ENCODE measurements around the gene SLC22A5.
A peak's percentile ranks its signal among the peaks of the same experiment; 100 is the strongest.

Gene SLC22A5

DNA sequence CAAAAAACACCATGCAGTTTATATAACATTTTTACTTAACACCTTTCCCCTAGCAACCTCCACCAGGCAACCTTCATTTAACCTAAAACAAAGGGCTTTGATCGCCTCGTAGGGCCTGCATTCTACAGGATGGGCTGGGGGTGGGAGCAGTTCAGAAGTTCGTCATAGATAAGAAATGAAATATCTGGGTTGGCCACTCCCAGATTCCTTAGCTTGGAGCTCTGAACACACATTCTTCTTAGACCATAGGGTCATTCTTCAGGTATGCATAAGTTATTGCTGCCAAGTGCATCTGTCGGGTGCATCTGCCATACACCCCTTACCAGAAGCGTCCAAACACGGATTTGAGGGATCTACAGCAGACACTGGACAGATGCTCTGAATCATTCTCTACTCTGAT lies 4.3 kb upstream of the SLC22A5 start:
- Histone ChIP-seq H3K9me3 (ENCODE audit: control insufficient read depth, low read length) (no peaks in the 10 kb centered on the region), H3K4me3 (ENCODE audit: insufficient read depth, low read depth, low read length, poor library complexity, severe bottlenecking) (no peak overlapping the region), H3K36me3 (ENCODE audit: control insufficient read depth, insufficient read depth, low read length) (no peaks in the 10 kb centered on the region), H3K4me1 (ENCODE audit: control insufficient read depth, insufficient read depth, low read length, poor library complexity, severe bottlenecking) (peaks cover 2% of the 10 kb centered on the region), H3K27me3 (replicated peaks; ENCODE audit: control insufficient read depth, insufficient read depth, low read length, poor library complexity, severe bottlenecking) (no peaks in the 10 kb centered on the region), H3K27ac (ENCODE audit: insufficient read depth, low read length, poor library complexity, severe bottlenecking) (no peak overlapping the region)
- no peak for DNase-seq

DNA sequence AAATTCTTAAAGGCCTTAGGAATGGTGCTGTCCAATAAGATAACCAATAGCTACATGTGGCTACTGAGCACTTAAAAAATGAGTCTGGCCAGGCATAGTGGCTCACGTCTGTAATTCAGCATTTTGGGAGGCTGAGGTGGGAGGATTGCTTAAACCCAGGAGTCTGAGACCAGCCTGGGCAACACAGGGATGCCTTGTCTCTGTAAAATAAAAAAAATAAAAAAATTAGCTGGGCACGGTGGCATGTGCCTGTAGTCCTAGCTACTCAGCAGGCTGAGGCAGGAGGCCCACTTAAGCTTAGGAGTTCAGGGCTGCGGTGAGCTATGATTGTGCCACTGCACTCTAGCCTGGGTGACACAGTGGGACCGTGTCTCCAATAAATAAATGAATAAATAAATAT lies 1.3 kb upstream of the SLC22A5 start:
- Histone ChIP-seq H3K4me3 (ENCODE audit: insufficient read depth, low read depth, low read length, poor library complexity, severe bottlenecking) (no peak overlapping the region), H3K9me3 (ENCODE audit: control insufficient read depth, low read length) (no peaks in the 10 kb centered on the region), H3K36me3 (ENCODE audit: control insufficient read depth, insufficient read depth, low read length) (no peaks in the 10 kb centered on the region), H3K27me3 (replicated peaks; ENCODE audit: control insufficient read depth, insufficient read depth, low read length, poor library complexity, severe bottlenecking) (no peaks in the 10 kb centered on the region), H3K27ac (ENCODE audit: insufficient read depth, low read length, poor library complexity, severe bottlenecking) (no peak overlapping the region), H3K4me1 (ENCODE audit: control insufficient read depth, insufficient read depth, low read length, poor library complexity, severe bottlenecking) (peaks cover 7% of the 10 kb centered on the region)
- no peak for DNase-seq

DNA sequence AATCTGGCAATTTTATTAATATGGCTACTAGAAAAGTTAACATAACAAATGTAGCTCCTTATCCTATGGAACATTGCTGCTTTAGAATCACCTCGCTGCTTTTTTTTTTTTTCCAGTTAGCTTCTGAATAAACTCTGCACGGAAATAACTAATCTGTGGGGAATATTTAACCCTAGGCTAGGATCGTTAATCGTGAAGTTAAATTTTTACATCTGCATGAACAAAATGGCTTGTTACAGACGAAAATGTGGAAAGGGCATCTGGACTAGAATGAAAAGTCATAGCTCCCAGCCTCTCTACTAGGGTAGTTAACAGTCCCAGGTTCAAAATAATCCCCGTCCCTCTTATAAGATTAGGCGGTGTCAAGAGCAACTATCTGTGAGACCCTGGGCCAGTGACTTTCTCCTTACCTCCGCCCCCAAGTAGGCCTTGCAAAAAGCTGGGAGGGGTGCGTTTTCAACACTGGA lies 470 bp upstream of the SLC22A5 start:
- H3K27ac ChIP-seq (ENCODE audit: insufficient read depth, low read length, poor library complexity, severe bottlenecking) = peak overlapping the region; percentile 72
- no peak for DNase-seq
- peaks cover 7% of the 10 kb centered on the region for H3K4me1 ChIP-seq (ENCODE audit: control insufficient read depth, insufficient read depth, low read length, poor library complexity, severe bottlenecking)
- no peaks in the 10 kb centered on the region for H3K9me3 ChIP-seq (ENCODE audit: control insufficient read depth, low read length)
- H3K4me3 ChIP-seq (ENCODE audit: insufficient read depth, low read depth, low read length, poor library complexity, severe bottlenecking) = peak overlapping the region; percentile 80
- H3K36me3 ChIP-seq (ENCODE audit: control insufficient read depth, insufficient read depth, low read length) = no peaks in the 10 kb centered on the region
- H3K27me3 ChIP-seq (replicated peaks; ENCODE audit: control insufficient read depth, insufficient read depth, low read length, poor library complexity, severe bottlenecking) = no peaks in the 10 kb centered on the region

DNA sequence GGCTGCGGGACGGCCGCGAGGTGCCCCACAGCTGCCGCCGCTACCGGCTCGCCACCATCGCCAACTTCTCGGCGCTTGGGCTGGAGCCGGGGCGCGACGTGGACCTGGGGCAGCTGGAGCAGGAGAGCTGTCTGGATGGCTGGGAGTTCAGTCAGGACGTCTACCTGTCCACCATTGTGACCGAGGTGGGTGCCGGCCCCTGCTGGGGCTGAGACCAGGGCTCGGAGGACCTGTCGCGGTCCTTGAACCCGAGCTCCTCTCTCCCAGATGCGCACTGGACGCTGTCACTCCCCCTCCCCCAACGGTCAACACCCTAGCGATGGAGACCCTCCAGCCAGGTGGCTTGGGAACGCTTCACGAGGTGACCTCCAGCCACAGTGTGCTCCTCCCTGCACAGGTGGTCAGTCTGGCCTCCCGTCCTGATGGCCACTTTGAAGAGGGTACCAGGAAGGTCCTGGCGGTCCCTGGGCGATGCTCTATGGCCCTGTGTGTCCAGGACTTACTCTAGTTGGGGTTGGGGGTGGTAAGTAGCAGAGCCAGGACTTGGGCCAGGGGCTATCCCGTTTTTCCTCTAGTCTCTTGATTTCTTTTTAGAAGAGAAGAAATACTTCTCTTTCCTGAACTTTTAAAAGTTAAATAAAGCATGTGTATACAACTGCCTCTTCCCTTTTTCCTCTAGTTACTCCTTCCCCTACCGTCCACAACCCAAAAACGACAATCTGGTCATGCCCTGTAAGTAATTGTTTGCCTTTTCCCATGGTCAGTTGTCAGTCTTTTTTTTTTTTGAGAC lies 866 bp downstream of the SLC22A5 start:
- H3K4me3 ChIP-seq (ENCODE audit: insufficient read depth, low read depth, low read length, poor library complexity, severe bottlenecking) = peak overlapping the region; percentile 80
- DNase-seq = no peak
- H3K4me1 ChIP-seq (ENCODE audit: control insufficient read depth, insufficient read depth, low read length, poor library complexity, severe bottlenecking) = peaks cover 7% of the 10 kb centered on the region
- H3K9me3 ChIP-seq (ENCODE audit: control insufficient read depth, low read length) = no peaks in the 10 kb centered on the region
- peak overlapping the region; percentile 72 for H3K27ac ChIP-seq (ENCODE audit: insufficient read depth, low read length, poor library complexity, severe bottlenecking)
- H3K36me3 ChIP-seq (ENCODE audit: control insufficient read depth, insufficient read depth, low read length) = no peaks in the 10 kb centered on the region
- no peaks in the 10 kb centered on the region for H3K27me3 ChIP-seq (replicated peaks; ENCODE audit: control insufficient read depth, insufficient read depth, low read length, poor library complexity, severe bottlenecking)

DNA sequence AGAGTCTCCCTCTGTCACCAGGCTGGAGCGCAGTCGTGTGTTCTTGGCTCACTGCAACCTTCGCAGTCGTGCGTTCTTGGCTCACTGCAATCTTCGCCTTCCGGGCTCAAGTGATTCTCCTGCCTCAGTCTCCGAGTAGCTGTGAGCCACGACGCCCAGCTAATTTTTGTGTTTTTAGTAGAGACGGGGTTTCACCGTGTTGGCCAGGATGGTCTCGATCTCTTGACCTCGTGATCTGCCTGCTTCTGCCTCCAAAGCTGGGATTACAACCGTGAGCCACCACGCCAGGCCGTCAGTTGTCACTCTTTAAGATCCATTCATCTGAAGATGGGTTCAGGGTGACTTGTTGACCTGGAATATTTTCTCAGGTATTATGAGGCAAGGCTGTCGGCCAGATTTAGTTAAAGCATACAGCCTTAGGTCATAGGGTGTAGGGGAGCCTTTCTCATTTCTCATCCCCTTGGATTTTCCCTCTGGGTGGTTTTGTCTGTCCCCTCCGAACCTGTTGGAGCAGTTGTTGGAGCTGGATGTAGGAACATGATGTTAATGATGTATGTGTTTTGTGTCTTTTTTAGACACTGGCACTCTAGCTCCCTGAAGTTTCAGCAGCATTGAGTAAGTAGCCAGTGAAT lies 1.6 kb downstream of the SLC22A5 start:
- Histone ChIP-seq H3K27ac (ENCODE audit: insufficient read depth, low read length, poor library complexity, severe bottlenecking) (no peak overlapping the region), H3K36me3 (ENCODE audit: control insufficient read depth, insufficient read depth, low read length) (no peaks in the 10 kb centered on the region), H3K27me3 (replicated peaks; ENCODE audit: control insufficient read depth, insufficient read depth, low read length, poor library complexity, severe bottlenecking) (no peaks in the 10 kb centered on the region), H3K4me1 (ENCODE audit: control insufficient read depth, insufficient read depth, low read length, poor library complexity, severe bottlenecking) (peaks cover 7% of the 10 kb centered on the region), H3K4me3 (ENCODE audit: insufficient read depth, low read depth, low read length, poor library complexity, severe bottlenecking) (no peak overlapping the region), H3K9me3 (ENCODE audit: control insufficient read depth, low read length) (no peaks in the 10 kb centered on the region)
- DNase-seq = no peak

DNA sequence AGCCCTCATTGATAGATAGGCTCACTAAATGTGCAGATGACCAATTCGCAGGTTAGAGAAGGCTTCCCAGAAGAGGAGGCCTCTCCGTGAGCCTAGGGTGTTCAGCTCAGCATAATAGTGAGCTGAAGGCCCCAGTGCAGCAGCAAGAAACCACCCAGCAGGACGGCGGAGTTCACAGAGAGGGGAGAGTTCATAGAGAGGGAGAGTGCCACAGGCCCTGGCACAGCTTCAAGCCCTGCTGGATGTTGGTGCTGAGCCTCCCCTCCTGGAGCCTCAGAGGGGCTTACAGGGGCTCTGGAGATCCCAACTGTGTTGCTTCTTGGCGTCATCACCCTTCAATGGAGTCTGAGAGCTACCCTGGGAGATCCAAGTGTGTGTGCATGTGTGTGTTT lies 2.1 kb downstream of the SLC22A5 start:
- H3K4me3 ChIP-seq (ENCODE audit: insufficient read depth, low read depth, low read length, poor library complexity, severe bottlenecking) = no peak overlapping the region
- H3K27ac ChIP-seq (ENCODE audit: insufficient read depth, low read length, poor library complexity, severe bottlenecking) = no peak overlapping the region
- H3K36me3 ChIP-seq (ENCODE audit: control insufficient read depth, insufficient read depth, low read length) = no peaks in the 10 kb centered on the region
- no peaks in the 10 kb centered on the region for H3K9me3 ChIP-seq (ENCODE audit: control insufficient read depth, low read length)
- H3K27me3 ChIP-seq (replicated peaks; ENCODE audit: control insufficient read depth, insufficient read depth, low read length, poor library complexity, severe bottlenecking) = no peaks in the 10 kb centered on the region
- peaks cover 7% of the 10 kb centered on the region for H3K4me1 ChIP-seq (ENCODE audit: control insufficient read depth, insufficient read depth, low read length, poor library complexity, severe bottlenecking)
- DNase-seq = no peak

DNA sequence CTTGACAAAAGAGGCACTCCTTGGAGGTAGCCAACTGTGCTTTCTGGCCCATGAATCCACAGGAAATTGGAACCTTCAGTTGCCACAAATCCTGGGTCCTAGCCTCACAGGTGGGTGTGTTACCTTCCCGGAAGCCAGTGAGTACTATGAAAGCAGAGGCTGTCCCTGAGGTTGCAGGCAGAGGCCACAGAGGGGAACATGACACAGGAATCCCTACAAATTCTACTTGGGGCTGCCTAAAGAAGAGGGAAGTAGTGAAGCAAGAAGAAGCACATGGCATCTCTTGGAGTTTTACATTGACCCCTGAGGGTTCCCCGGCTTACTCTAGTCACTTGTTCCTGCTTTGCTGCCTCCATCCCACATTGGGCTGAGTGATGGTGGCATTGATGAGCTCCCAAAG lies 2.6 kb downstream of the SLC22A5 start:
- Histone ChIP-seq H3K27me3 (replicated peaks; ENCODE audit: control insufficient read depth, insufficient read depth, low read length, poor library complexity, severe bottlenecking) (no peaks in the 10 kb centered on the region), H3K36me3 (ENCODE audit: control insufficient read depth, insufficient read depth, low read length) (no peaks in the 10 kb centered on the region), H3K4me3 (ENCODE audit: insufficient read depth, low read depth, low read length, poor library complexity, severe bottlenecking) (no peak overlapping the region), H3K9me3 (ENCODE audit: control insufficient read depth, low read length) (no peaks in the 10 kb centered on the region), H3K4me1 (ENCODE audit: control insufficient read depth, insufficient read depth, low read length, poor library complexity, severe bottlenecking) (peaks cover 7% of the 10 kb centered on the region), H3K27ac (ENCODE audit: insufficient read depth, low read length, poor library complexity, severe bottlenecking) (no peak overlapping the region)
- DNase-seq = no peak

DNA sequence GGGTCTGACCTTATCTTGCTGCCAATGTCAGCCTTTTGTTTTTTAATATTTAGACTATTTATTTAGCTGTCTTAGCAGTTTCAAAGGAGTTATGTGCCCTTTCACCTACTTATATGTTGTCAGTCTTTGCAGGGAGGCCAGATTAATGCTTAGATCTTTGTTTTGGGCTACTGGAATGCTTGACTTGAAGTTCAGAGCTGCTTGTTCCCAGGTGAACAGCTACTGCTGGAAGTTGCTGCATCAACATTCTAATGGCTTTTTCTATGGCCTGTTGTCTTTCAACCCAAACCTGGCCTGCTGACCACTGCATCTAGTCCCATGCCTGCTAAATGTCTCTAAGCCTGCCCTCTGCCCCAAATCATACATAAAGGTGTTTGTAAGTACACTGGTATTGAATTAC lies 3.0 kb downstream of the SLC22A5 start:
- Histone ChIP-seq H3K4me3 (ENCODE audit: insufficient read depth, low read depth, low read length, poor library complexity, severe bottlenecking) (no peak overlapping the region), H3K4me1 (ENCODE audit: control insufficient read depth, insufficient read depth, low read length, poor library complexity, severe bottlenecking) (peaks cover 7% of the 10 kb centered on the region), H3K27ac (ENCODE audit: insufficient read depth, low read length, poor library complexity, severe bottlenecking) (no peak overlapping the region)

DNA sequence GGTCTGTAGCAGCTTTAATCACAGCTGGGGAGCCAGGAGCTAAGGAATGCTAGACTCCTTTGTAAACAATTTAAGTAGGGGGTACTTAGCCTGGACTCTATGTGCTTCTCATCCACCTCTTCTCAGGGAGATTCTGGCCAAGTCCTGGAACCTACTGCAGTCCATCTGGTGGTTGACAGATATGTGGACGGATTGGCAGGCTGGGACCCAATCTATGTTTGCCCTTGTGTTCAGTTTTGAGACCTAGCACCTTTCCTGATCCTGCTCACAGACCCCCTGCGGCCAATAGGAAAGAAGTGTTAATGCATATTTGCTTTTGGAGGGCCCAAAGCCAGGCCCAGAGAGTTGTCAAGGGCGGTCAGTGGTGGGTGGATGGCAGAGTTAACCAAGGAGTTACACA lies 6.4 kb downstream of the SLC22A5 start:
- H3K27me3 ChIP-seq (replicated peaks; ENCODE audit: control insufficient read depth, insufficient read depth, low read length, poor library complexity, severe bottlenecking) = no peaks in the 10 kb centered on the region
- no peak for DNase-seq
- H3K9me3 ChIP-seq (ENCODE audit: control insufficient read depth, low read length) = no peaks in the 10 kb centered on the region
- H3K36me3 ChIP-seq (ENCODE audit: control insufficient read depth, insufficient read depth, low read length) = peaks cover 5% of the 10 kb centered on the region
- no peaks in the 10 kb centered on the region for H3K4me1 ChIP-seq (ENCODE audit: control insufficient read depth, insufficient read depth, low read length, poor library complexity, severe bottlenecking)
- no peak overlapping the region for H3K27ac ChIP-seq (ENCODE audit: insufficient read depth, low read length, poor library complexity, severe bottlenecking)
- H3K4me3 ChIP-seq (ENCODE audit: insufficient read depth, low read depth, low read length, poor library complexity, severe bottlenecking) = no peak overlapping the region

More for the DNA sequence above, 3.0 kb downstream of the SLC22A5 start:
- no peaks in the 10 kb centered on the region for H3K36me3 ChIP-seq (ENCODE audit: control insufficient read depth, insufficient read depth, low read length)
- DNase-seq = no peak
- no peaks in the 10 kb centered on the region for H3K9me3 ChIP-seq (ENCODE audit: control insufficient read depth, low read length)
- H3K27me3 ChIP-seq (replicated peaks; ENCODE audit: control insufficient read depth, insufficient read depth, low read length, poor library complexity, severe bottlenecking) = no peaks in the 10 kb centered on the region

All from effector memory CD4-positive, alpha-beta T cell (primary cell).